GM12872 (cell line): ENCODE results near the gene SF3B2.
A peak's percentile ranks its signal among the peaks of the same experiment; 100 is the strongest.

Experiments
- TF ChIP-seq, protein P1 (sequence below): IDR thresholded peaks from 3 replicates; pipeline ENCODE4 v1.5.1; 2011; ENCODE audit warnings: low read depth, mild to moderate bottlenecking, low read length, moderate library complexity; ENCODE audit not compliant: insufficient read depth

SF3B2 gene

DNA sequence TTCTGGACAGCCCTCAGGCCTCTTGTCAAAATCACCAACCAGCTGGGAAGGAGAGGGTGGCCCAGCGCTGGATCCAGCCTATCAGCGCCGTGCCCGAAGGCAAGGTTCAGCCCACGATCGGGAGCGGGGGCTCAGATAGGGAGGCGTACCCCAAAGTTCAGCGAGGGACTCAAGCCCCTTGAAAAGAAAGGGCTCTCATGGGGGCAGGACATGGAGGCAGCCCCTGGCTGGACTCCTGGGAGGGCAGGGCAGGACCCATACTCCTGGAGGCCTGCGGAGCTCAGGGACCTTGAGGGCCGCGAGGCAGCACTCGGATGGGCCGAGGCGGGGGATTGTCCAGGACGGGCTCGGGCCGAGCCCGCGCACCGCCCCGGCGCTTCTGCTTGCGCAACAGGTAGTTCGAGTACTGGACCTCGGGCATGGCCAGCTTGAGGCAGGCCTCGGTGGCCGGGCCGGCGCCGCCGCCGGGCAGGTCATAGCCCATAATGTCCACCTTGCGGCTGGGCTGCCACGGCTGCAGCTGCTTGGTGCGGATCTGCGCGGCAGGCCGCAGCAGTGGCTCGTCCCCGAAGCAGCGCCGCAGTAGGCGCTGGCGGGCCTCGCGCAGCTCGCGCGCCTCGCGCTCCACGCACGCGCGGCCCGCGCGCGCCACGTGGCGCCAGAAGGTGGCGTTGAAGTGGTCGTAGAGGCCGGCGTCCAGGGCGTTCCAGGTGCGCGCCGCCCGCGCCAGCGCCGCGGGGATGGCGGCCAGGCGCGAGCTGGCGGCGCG, 9.8 kb upstream of the SF3B2 start:
- TF ChIP-seq, protein P1, sequence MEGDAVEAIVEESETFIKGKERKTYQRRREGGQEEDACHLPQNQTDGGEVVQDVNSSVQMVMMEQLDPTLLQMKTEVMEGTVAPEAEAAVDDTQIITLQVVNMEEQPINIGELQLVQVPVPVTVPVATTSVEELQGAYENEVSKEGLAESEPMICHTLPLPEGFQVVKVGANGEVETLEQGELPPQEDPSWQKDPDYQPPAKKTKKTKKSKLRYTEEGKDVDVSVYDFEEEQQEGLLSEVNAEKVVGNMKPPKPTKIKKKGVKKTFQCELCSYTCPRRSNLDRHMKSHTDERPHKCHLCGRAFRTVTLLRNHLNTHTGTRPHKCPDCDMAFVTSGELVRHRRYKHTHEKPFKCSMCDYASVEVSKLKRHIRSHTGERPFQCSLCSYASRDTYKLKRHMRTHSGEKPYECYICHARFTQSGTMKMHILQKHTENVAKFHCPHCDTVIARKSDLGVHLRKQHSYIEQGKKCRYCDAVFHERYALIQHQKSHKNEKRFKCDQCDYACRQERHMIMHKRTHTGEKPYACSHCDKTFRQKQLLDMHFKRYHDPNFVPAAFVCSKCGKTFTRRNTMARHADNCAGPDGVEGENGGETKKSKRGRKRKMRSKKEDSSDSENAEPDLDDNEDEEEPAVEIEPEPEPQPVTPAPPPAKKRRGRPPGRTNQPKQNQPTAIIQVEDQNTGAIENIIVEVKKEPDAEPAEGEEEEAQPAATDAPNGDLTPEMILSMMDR = no peak

DNA sequence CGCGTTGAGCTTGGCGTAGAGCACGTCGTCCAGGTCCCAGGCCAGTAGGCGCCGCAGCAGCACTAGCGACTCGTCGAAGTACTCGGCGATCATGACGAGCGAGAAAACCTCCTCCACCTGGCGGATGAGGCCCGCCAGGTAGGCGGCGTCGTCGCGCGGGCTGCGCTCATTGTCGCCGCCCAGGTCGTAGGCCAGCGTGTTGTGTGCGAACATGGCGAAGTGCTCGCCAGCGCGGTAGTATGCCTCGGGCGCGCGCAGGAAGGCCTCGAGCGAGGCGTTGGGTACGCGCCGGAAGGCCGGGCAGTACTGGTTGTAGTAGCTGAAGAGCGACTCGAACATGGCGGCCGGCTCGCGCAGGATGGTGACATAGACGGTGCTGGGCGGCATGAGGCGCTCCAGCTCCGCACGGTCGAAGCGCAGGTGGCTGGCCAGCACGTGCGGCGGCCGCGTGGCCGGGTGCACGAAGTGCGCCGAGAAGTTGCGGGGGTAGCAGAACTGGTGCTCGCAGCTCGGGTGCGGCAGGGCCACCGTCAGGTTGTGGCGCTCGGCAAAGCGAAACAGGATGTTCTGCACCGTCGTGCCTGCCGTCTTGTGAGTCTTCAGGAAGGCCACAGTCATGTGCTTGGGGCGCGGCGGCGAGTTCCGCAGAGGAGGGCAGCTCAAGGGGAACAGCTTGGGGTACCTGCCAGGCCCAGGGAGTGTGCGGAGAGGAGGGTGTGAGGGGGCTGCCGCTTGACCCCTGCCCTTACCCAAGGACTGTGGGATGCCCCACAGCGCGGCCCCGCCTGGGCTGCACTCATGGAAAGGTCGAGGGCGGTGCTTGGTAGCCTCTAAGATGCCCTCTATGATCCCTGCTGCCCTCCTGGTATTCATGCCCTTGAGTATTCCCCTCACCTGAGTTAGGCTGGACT, 8.9 kb upstream of the SF3B2 start:
- TF ChIP-seq, protein P1 = no peak

DNA sequence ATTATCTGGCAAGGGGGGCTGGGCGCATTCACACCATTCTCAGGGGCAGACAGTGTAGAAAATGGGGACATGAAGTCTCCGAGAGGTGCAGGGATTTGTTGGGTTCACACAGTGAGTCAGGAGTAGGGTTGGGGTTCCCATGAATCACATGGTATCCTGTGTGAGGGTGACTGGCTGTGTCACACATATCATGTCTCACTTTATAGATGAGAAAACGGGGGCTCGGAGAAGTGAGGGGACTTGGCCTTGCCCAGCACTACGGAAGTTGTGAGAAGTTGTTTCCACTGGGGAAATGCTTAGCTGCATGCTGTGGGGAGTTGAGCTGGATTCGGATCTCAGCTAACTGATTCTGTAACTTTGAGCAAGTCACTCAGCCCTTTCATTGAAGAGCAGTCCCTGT, 7.4 kb upstream of the SF3B2 start:
- TF ChIP-seq, protein P1 = no peak

DNA sequence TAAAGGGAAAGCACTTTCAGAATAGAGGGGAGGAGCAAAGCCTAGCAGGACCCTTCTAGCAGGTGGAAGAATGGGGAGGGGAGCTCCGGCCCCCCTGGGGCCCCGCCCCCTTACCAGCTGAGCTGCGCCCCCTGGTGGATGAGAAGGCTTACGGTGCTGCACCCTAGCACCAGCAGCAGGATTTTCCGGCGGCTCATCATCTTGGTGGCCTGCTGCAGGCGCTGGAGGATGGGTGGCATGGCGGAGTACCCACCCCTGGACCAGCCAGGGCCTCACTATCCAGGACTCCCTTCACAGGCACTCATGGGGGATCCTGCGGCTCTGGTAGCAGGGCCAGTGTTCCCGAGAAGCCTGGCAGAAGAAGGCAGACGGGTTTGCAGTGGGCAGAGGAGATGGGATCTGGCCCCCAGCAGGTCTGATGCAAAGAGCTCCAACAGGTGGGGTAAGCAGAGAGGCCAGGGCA, 7.0 kb upstream of the SF3B2 start:
- TF ChIP-seq, protein P1 = peak; percentile 98

DNA sequence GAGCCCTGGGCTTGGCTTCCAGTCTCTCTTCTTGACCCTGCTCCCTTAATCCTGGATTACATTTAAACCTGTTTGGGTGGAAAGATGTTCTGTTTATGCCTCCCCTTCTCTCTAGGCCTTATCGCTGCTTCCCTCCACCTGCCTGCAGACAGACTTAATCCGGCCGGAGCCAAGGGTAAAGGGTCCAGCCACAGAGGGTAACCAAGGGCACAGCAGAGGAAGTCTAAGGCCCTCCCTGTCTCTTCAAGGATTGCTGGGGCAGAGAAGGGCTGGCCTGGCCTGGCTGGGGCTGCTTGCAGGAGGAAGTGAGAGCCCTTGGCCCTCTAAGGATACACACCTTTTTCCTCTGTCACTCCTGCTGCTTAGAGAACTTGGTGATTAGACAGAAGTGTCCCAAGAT, 5.3 kb upstream of the SF3B2 start:
- TF ChIP-seq, protein P1 = no peak

DNA sequence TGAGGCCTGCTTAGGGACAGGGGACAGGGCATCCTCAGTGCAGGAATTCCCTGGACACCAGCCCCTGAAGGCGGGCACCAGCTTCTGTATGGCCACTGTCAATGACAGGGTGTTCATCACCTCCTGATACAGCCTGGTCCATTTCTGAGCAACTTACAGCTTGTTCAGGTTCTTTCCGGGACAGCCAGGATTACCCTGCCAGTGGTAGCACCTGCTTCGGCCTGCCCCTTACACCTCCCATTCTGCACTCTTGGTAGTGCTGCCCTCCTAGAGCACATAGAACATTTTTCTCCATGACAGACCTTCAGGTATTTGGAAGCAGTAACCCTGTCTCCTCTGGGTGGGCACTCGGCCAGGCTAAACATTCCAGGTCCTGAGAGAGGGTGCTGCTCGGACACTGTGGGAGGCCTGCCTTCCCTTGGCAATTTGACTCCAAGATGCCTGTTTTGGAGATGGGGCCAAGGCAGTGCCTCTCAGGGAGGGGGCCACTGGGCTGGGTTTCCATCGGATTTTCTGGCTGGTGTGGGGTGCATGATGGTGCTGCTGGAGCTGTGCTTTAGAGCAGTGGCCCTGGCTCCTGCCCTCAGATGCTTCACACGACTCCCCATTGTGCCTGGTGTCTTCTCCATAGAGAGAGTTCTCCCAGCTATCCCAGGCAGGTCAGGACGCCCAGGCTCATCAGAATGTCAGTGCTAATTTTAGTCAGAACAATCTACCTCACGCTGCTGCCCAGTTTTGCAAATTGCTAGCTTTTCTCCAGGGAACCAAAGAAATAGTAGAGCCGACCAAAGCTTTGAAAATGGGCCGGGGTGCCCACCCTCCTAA, 4.4 kb upstream of the SF3B2 start:
- TF ChIP-seq, protein P1 = no peak
